ENCODE results near the gene PHAF1.

The PHAF1 gene

GRCh38 chr16:67109407-67110135, at the start of gene PHAF1:
Gene PHAF1 (plus strand): TSS chr16:67109941. CDS start chr16:67110176, 235 bp downstream.
- FAIRE-seq = no peak

- no peak for FAIRE-seq
Observed at GRCh38 chr16:67063008-67063407, 46.7 kb upstream of the PHAF1 start.

- no peak for FAIRE-seq
Observed at GRCh38 chr16:67068212-67068753, 41.5 kb upstream of the PHAF1 start.

DNA sequence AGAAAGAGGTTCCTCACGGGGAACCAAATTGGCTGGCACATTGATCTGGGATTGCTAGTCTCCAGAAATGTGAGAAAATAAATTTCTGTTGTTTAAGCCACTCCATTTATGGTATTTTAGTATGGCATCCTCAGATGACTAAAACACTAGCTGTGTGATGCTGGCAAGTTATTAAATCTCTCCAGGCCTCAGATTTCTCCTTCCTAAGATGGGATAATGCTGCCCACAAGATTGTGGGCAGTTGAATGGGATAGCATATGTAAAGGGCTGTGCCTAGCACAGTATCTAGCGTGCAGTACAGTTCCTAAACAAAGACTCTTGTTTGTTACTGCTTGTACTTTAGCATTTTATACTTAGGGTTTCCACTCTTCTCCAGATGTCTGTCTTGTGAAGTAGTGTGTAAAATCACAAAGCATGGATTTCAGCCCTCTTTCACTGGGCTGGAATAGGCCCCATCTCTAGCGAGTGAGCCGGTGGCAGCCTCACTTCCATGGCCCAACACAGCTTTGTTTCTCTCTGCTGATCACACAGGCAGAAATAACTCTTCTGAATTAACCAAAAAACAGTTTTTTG, 38.2 kb upstream of the PHAF1 start:
- no peak for FAIRE-seq

DNA sequence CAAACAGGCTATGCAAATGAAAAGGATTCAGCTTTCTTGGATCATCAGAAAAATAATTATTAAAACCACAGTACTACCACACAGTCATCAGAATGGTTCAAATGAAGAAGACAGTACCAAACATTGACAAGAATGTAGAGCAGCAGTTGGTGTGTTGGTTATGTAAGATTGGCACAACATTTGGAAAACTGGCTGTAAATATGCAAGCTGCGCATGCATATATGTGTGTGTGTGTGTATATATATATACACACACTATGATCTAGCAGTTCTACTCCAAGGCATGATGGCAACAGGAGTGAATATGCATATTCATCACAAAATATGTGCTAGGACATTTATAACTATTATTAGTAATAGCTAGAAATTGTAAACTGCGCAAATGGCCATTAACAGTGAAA, 34.4 kb upstream of the PHAF1 start:
- no peak for FAIRE-seq

GRCh38 chr16:67077871-67078270, 31.9 kb upstream of the PHAF1 start:
- FAIRE-seq = no peak

DNA sequence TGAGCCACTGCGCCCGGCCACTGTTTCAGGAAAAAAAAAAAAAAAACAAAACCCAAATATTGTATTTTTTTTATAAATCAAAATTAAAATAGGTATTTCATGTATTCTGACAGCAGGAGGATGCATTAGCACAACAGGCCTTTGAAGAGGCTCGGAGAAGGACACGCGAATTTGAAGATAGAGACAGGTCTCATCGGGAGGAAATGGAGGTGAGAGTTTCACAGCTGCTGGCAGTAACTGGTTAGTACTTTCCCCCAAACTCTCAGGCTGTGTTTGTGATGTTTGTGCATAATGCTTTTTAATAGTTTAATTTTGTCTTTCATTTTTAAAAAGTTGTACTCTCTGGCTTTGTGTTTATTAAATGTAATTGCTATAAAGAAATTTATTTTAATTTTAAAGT, 27.6 kb upstream of the PHAF1 start:
- FAIRE-seq = no peak

DNA sequence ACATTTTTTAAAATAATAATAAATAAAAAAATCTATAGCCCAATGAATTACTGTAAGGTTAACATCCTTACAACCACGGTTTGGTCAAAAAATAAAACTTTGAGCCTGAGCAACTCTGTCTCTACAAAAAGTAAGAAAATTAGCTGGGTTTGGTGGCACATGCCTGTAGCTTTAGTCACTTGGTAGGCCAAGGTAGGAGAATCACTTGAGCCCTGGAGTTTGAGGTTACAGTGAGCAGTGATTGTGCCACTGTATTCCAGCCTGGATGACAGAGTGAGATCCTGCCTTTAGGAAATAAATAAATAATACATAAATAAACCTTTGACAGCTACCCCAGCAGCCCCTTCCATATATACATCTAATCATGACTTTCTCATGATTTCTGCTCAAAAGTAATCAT, 26.9 kb upstream of the PHAF1 start:
- no peak for FAIRE-seq

DNA sequence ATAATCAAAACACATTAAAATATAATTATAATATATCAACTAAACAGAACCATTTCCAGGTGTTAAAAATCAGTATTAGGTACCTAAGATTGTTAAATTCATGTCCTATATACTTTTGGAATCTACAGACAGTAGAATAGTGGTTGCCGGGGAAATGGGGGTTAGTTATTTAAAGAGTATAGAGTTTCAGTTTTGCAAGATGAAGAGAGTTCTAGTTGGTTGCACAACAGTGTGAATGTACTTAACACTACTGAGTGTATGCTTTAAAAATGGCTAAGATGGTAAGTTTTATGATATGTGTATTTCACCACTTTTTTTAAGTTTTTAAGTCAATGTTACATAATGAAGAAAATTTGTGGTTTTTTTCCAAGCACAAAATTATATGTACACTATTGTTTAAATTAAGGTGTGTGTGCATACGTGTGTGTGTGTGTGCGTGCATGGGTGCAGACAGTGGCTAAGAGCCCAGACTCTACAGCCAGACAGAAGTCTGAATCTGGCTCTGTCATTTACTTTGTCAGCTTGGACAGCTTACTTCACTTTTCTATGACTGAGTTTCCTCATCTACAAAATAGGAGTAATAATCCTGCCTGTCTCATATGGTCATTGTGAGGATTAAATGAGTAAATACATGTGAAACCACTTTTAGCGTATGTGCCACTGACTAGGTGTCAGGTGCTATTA, 25.3 kb upstream of the PHAF1 start:
- FAIRE-seq = no peak

DNA sequence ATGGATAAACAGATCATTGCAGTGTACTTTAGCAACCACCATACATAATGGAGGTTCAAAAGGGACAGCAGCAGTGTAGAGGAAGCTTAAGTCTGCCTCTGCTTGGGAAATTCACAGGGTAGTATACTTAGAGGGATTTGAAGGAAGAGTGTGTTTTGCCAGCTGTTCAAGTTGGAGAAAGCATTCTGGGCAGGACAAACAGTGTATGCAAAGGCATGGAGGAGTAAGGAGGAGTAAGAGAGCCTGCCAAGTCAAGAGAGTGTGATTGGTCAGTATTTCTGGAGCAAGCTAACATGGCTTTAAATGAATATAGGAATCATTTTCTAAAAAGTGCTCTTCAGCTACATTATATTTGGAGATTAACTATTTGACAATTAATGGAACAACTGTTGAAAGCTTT, 22.9 kb upstream of the PHAF1 start:
- no peak for FAIRE-seq

DNA sequence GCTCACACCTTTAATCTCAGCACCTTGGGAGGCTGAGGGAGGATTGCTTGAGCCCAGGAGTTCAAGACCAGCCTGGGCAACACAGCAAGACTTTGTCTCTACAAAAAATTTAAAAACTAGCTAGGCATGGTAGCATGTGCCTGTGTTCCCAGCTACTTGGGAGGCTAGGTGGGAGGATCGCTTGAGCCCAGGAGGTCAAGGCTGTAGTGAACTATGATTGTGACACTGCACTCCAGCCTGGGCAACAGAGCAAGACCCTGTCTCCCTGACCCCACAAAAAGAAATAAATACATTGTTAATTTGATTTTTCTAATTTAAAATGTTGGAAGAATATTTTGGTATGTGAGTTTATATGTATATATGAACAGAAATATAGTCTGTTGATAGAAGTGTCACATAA, 22.4 kb upstream of the PHAF1 start:
- no peak for FAIRE-seq

GRCh38 chr16:67087803-67088202, 21.9 kb upstream of the PHAF1 start:
- FAIRE-seq = no peak

GRCh38 chr16:67088551-67088950, 21.2 kb upstream of the PHAF1 start:
- FAIRE-seq = no peak

DNA sequence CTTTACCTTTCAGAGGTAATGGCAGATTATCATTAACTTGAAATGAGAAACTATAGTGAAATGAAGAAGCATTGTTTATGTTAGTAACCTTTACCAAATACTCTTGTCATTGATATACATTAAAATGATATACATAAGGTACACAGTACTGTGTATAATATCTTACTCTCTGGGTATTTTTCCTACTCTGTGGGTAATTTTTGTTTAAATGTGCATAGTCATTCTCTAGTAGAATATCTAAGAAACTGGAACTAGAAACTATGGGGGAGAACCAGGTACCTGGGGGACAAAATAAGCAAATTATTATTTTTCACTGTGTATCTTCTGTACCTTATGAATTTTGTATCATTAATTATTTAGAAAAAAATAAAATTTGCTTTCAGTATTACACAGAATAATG, 20.6 kb upstream of the PHAF1 start:
- peak; percentile 21 for FAIRE-seq

DNA sequence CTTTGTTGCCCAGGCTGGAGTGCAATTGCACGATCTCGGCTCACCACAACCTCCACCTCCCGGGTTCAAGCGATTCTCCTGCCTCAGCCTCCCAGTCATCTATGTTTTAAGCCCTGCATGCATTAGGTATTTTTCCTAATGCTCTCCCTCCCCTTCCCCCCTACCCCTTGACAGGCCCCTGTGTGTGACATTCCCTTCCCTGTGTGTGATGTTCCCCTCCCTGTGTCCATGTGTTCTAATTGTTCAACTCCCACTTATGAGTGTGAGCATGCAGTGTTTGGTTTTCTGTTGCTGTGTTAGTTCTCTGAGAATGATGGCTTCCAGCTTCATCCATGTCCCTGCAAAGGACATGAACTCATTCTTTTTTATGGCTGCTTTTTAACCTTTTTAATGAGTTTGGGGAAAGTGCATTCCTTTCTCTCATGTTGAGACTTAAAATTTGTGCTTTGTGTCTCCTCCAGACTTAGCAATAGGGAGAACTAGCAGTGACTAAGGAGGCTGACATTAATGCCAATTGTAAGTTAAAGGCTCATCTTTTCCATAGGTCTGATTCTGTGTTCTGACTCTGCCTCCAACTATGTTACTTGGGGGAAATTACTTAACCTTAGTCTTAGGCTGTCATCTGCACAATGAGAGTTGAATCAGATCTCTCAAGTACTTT, 17.7 kb upstream of the PHAF1 start:
- no peak for FAIRE-seq

DNA sequence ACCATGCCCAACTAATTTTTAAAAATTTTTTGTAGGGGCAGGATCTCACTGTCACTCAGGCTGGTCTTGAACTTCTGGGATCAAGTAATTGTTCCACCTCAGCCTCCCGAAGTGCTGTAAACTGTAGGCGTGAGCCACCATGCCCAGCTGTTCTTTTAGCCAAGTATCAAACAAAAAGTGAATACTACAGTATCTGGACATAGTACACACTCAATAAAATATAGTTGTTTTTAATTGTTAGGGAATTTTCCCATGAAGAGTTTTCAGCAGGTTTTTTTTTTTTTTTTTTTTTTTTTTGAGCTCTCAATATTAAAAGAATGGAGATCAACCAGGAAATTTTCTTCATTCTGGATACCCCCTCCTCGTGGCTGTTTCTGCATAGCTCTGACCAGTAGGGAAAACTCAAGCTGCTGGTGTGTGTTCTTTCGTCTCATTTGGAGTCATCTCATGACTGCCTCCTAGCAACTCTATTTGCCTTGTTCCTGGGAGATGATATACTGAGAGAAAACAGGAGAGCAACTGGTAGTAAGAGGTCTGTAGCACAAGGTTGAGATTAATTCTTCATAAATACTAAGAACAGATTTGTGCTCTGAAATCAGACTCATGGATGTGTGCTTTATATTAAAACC, 16.5 kb upstream of the PHAF1 start:
- FAIRE-seq = peak; percentile 95

GRCh38 chr16:67098599-67098998, 11.1 kb upstream of the PHAF1 start:
- no peak for FAIRE-seq

- FAIRE-seq = no peak
Observed at GRCh38 chr16:67100569-67101310, 9.0 kb upstream of the PHAF1 start.

GRCh38 chr16:67101311-67102082, 8.2 kb upstream of the PHAF1 start:
- FAIRE-seq = no peak

DNA sequence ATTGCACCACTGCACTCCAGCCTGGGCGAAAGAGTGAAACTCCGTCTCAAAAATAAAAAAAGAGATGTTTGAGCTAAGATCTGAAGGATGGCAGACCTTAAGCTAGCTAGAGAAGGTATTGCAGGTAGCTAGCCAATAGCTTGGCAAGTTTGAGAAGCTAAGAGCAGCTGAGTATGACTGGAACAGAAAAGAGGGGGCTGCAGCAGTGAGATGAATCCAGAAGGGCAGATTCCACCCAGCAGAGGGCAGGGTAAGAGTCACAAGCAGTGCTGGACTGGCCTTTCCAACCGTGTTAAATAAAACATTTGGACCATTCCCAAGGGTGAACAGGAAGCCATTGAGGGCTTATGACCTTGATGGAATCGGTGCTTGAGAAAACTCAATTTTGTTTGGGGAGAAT, 5.7 kb upstream of the PHAF1 start:
- no peak for FAIRE-seq

DNA sequence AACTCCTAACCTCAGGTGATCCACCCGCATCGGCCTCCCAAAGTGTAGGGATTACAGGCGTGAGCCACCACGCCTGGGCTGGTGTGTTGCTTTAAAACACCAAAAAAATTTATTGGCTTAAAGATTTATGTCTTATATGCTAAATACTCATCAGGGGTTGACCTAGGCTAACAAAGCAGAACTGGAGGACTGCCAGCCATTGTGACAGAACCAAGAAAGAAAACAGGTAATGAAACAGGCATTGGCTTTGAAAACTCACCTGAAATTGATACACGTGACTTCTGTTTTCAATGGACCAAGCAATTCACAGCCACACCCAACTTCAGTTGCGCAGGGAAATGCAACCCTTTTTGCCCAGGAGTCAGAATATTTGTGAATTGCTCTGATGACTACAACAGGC, 4.9 kb upstream of the PHAF1 start:
- no peak for FAIRE-seq

All from islet of Langerhans (tissue), 1 donor.